GM12878 (cell line): ENCODE measurements around the gene TBC1D1. TPM values are rescaled to one million over a fixed set of nuclear protein-coding genes. Genes with fewer than 3 reads are reported as not detected.

Experiments used
- ATAC-seq: fragments of 200-7000 bp; cut with Tn5 transposase; 3 replicates; pipeline ENCODE4 v1.9.1; 2020; ENCODE audit warnings: mild to moderate bottlenecking, moderate library complexity
- BruUV-seq: library from RNA; stranded (reverse); fragments of 400-500 nt; replicated peaks from 2 replicates; lab custom pipeline; 2021; lab: Mats Ljungman, UMichigan
- CTCF ChIA-PET: fragments of 300-600 bp; sonication (Branson Sonifier 250); formaldehyde crosslinking; extraction: SDS; loops from one replicate; lab custom pipeline; 2021; ENCODE audit warnings: inconsistent platforms; lab: Yijun Ruan, JAX
- POLR2A ChIA-PET: fragments of 350-600 bp; formaldehyde crosslinking; extraction: SDS; loops from one replicate; lab custom pipeline; 2021; ENCODE audit warnings: inconsistent platforms; lab: Charles Lee
- RAD21 ChIA-PET: fragments of 300-600 bp; sonication (Branson Sonifier 250); formaldehyde crosslinking; loops from one replicate; lab custom pipeline; 2023; ENCODE audit warnings: antibody characterized with exemption; ENCODE audit not compliant: unreplicated experiment; lab: Charles Lee
- SMC1A ChIA-PET: fragments of 300-600 bp; sonication (Branson Sonifier 250); formaldehyde crosslinking; loops from one replicate; lab custom pipeline; 2023; ENCODE audit not compliant: unreplicated experiment, uncharacterized antibody; lab: Charles Lee
- DNase-seq: peaks from one replicate; pipeline ENCODE4 v3.0.0-alpha.2; 2011; ENCODE audit warnings: low read depth, low spot score
- FAIRE-seq: peaks from 3 replicates; lab custom pipeline; 2011; peaks lifted over from hg19 to GRCh38; lab: Jason Lieb, UNC
- H2AFZ ChIP-seq: 2 replicates; pipeline ENCODE4 v1.6.0; 2011; ENCODE audit warnings: low read depth, low read length, control low read depth; ENCODE audit not compliant: control insufficient read depth
- H3K27ac ChIP-seq: 2 replicates; pipeline ENCODE4 v1.5.1; 2011; ENCODE audit warnings: control low read depth; ENCODE audit not compliant: control insufficient read depth, insufficient read depth
- H3K27me3 ChIP-seq, 2 experiments: replicated peaks in 1 of 2; 2 replicates each; pipeline versions ENCODE4 v1.6.0 to v1.6.1; 2011; ENCODE audit warnings: low read length in 1 of 2; ENCODE audit not compliant: control insufficient read depth in 2 of 2, insufficient read depth in 2 of 2
- H3K36me3 ChIP-seq, 2 experiments: 2 replicates each; pipeline ENCODE4 v1.5.1; 2011; ENCODE audit warnings: low read length in 1 of 2; ENCODE audit not compliant: control insufficient read depth in 2 of 2, insufficient read depth in 2 of 2
- H3K4me1 ChIP-seq: 2 replicates; pipeline ENCODE4 v1.6.1; 2011; ENCODE audit warnings: mild to moderate bottlenecking, low read length, moderate library complexity, mixed read lengths; ENCODE audit not compliant: control insufficient read depth, insufficient read depth
- H3K4me2 ChIP-seq: 2 replicates; pipeline ENCODE4 v1.6.0; 2011; ENCODE audit warnings: control low read depth; ENCODE audit not compliant: control insufficient read depth, insufficient read depth
- H3K4me3 ChIP-seq: fragments of 200-600 bp; sonication (generic); 2 replicates; pipeline ENCODE4 v1.5.1; 2016
- H3K79me2 ChIP-seq: 2 replicates; pipeline ENCODE4 v1.6.0; 2011; ENCODE audit warnings: low read length; ENCODE audit not compliant: control insufficient read depth, insufficient read depth
- H3K9ac ChIP-seq: 2 replicates; pipeline ENCODE4 v1.8.0; 2011; ENCODE audit warnings: low read length, control low read depth, mixed read lengths; ENCODE audit not compliant: control insufficient read depth, insufficient read depth
- H3K9me3 ChIP-seq: replicated peaks from 3 replicates; pipeline ENCODE4 v1.5.1; 2011; ENCODE audit warnings: mild to moderate bottlenecking, low read length; ENCODE audit not compliant: control insufficient read depth, insufficient read depth
- H4K20me1 ChIP-seq: 2 replicates; pipeline ENCODE4 v1.6.0; 2011; ENCODE audit not compliant: control insufficient read depth, insufficient read depth
- ASH2L ChIP-seq: fragments of 300-600, 200-600 bp; sonication (generic); IDR thresholded peaks from 2 replicates; pipeline ENCODE4 v1.6.1; 2017; ENCODE audit warnings: low read depth, mild to moderate bottlenecking, borderline replicate concordance
- CREM ChIP-seq: IDR thresholded peaks from 2 replicates; pipeline ENCODE4 v1.6.1; 2014; ENCODE audit warnings: antibody characterized with exemption, low read depth
- FOXK2 ChIP-seq: fragments of 450-650 bp; IDR thresholded peaks from 2 replicates; pipeline ENCODE4 v1.6.1; 2017; ENCODE audit warnings: mild to moderate bottlenecking, moderate library complexity
- GABPA ChIP-seq: IDR thresholded peaks from 2 replicates; pipeline ENCODE4 v1.6.1; 2014; ENCODE audit warnings: antibody characterized with exemption, low read depth, mild to moderate bottlenecking, inconsistent platforms
- JUND ChIP-seq: IDR thresholded peaks from 2 replicates; pipeline ENCODE4 v1.6.1; 2012; ENCODE audit warnings: low read depth, mild to moderate bottlenecking, low read length, improper control_type of control experiment, moderate library complexity
- MEF2A ChIP-seq: IDR thresholded peaks from 2 replicates; pipeline ENCODE4 v1.6.1; 2011; ENCODE audit warnings: low read depth, mild to moderate bottlenecking, low read length, moderate library complexity; ENCODE audit not compliant: insufficient read depth
- MYB ChIP-seq: fragments of 150-350 bp; IDR thresholded peaks from 2 replicates; pipeline ENCODE4 v1.6.1; 2014; ENCODE audit warnings: mild to moderate bottlenecking, low read depth, low read length, borderline replicate concordance
- POLR2A ChIP-seq: IDR thresholded peaks from 2 replicates; pipeline ENCODE4 v1.6.1; 2011; ENCODE audit warnings: low read depth, mild to moderate bottlenecking, low read length
- RFX5 ChIP-seq: IDR thresholded peaks from 2 replicates; pipeline ENCODE4 v1.6.1; 2011; ENCODE audit warnings: low read depth, low read length, improper control_type of control experiment
- SREBF2 ChIP-seq: IDR thresholded peaks from 2 replicates; pipeline ENCODE4 v1.6.1; 2012; ENCODE audit warnings: mild to moderate bottlenecking, low read length
- WRNIP1 ChIP-seq: IDR thresholded peaks from 2 replicates; pipeline ENCODE4 v1.6.1; 2011; ENCODE audit warnings: low read depth, low read length, improper control_type of control experiment, borderline replicate concordance
- YBX1 ChIP-seq: fragments of 450-650 bp; IDR thresholded peaks from 2 replicates; pipeline ENCODE4 v1.6.1; 2016; ENCODE audit warnings: antibody characterized with exemption
- ZNF274 ChIP-seq: IDR thresholded peaks from one replicate; pipeline ENCODE4 v1.8.0; 2011; ENCODE audit not compliant: insufficient read length, insufficient read depth
- WGBS: methylation state at CpG from one replicate; pipeline ENCODE4 v1.1.6; 2016; ENCODE audit warnings: low lambda C conversion rate; ENCODE audit not compliant: insufficient replicate concordance, insufficient coverage; ENCODE audit errors: missing lambda C conversion rate; 5-methylcytosine and 5-hydroxymethylcytosine counted together
- in situ Hi-C: fragments of 300-500 bp; cut with MboI; formaldehyde crosslinking; loops from 9 replicates; pipeline ENCODE4 v1.14.3; 2018; ENCODE audit warnings: mixed read lengths
- intact Hi-C: fragments of 100-400 bp; cut with micrococcal nuclease; formaldehyde crosslinking; loops from one replicate; pipeline ENCODE4 v1.14.2; 2022; ENCODE audit not compliant: unreplicated experiment
- polyA plus RNA-seq, 11 experiments: library from polyadenylated mRNA; depleted of rRNA in 4 of 11; unstranded in 6 of 11; stranded (reverse) in 5 of 11; fragments of >200 nt; fragmentation: Nextera tagmentation in 4 of 11; fragmentation: Illumina TruSeq in 1 of 11; extraction: Ambion mirVana in 4 of 11; extraction: Trizol in 1 of 11; gene quantifications; 1 replicate in 1 of 11; 2 replicates in 10 of 11; pipeline versions ENCODE4 v1.2.1 to v1.2.3, GENCODE V29; 2011 to 2016; ENCODE audit warnings: inconsistent platforms in 2 of 11, missing spikeins in 2 of 11, low read depth in 1 of 11
- total RNA-seq, 4 experiments: library from RNA; depleted of rRNA in 3 of 4; stranded (reverse); fragments of >200 nt in 3 of 4; fragmentation: Illumina TruSeq in 1 of 4; extraction: Trizol in 1 of 4; gene quantifications; 2 replicates each; pipeline versions ENCODE4 v1.2.1 to v1.2.3, GENCODE V29; 2013 to 2021
- TF ChIP-seq, protein P1 (sequence below): fragments of 450-650 bp; formaldehyde crosslinking; IDR thresholded peaks from 2 replicates; pipeline ENCODE4 v1.4.0; 2020; ENCODE audit warnings: mild to moderate bottlenecking, moderate library complexity
- TF ChIP-seq, protein P2 (sequence below): fragments of 450-650 bp; IDR thresholded peaks from 2 replicates; pipeline ENCODE4 v1.6.1; 2017; ENCODE audit warnings: low read depth, mild to moderate bottlenecking, moderate library complexity

Gene TBC1D1
- total and polyA plus RNA-seq, 10 of the 15 experiments (the other 5 are each of a cell fraction or from before 2014, with no cell fraction given) = 5.3 to 102 (median 57.8) TPM

- no peak for TF ChIP-seq ASH2L
- TF ChIP-seq SREBF2 = no peak
- TF ChIP-seq RFX5 = no peak
- TF ChIP-seq YBX1 = no peak
- TF ChIP-seq, protein P1, sequence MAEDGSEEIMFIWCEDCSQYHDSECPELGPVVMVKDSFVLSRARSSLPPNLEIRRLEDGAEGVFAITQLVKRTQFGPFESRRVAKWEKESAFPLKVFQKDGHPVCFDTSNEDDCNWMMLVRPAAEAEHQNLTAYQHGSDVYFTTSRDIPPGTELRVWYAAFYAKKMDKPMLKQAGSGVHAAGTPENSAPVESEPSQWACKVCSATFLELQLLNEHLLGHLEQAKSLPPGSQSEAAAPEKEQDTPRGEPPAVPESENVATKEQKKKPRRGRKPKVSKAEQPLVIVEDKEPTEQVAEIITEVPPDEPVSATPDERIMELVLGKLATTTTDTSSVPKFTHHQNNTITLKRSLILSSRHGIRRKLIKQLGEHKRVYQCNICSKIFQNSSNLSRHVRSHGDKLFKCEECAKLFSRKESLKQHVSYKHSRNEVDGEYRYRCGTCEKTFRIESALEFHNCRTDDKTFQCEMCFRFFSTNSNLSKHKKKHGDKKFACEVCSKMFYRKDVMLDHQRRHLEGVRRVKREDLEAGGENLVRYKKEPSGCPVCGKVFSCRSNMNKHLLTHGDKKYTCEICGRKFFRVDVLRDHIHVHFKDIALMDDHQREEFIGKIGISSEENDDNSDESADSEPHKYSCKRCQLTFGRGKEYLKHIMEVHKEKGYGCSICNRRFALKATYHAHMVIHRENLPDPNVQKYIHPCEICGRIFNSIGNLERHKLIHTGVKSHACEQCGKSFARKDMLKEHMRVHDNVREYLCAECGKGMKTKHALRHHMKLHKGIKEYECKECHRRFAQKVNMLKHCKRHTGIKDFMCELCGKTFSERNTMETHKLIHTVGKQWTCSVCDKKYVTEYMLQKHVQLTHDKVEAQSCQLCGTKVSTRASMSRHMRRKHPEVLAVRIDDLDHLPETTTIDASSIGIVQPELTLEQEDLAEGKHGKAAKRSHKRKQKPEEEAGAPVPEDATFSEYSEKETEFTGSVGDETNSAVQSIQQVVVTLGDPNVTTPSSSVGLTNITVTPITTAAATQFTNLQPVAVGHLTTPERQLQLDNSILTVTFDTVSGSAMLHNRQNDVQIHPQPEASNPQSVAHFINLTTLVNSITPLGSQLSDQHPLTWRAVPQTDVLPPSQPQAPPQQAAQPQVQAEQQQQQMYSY (CRISPR knock-in tag) = no peak
These were observed 277.1 kb downstream of the TBC1D1 start (continued) for GRCh38 chr4:38167973-38168372.

DNA sequence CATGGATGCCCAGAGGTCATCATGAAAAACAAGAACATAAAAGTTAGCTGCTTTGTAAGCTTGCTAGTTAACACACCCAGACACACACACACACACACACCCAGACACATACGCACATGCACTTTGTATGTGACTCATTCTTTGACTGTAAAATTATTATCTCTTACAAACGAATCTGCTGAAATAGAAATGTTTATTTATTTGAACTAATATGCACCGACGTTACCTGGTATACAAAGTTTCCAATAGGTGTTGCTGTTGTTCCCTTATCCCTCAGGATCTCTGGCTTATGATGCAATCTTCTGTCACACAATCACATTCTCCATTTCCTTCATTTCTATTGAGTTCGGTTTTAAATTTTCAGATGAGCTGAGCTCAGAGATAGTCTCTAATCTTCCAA is 278.6 kb downstream of the TBC1D1 start:
- H3K27ac ChIP-seq = no peak overlapping the region
- H3K4me3 ChIP-seq = no peak overlapping the region
- H4K20me1 ChIP-seq = no peaks in the 10 kb centered on the region
- no peaks in the 10 kb centered on the region for H3K79me2 ChIP-seq
- H3K4me1 ChIP-seq = peaks cover under 1% of the 10 kb centered on the region; the same call in 1 of the 2 replicates
- DNase-seq (no peak), ATAC-seq (no peak), FAIRE-seq (no peak)
- RAD21 ChIA-PET = interaction anchor here (0.6 to 1.6 kb wide), 2 partner anchors 10 to 107 kb away, joined by 3 to 6 read pairs; no protein-coding TSS in a partner anchor
- no peaks in the 10 kb centered on the region for H3K36me3 ChIP-seq
- no peak overlapping the region for H2AFZ ChIP-seq
- WGBS = 78% methylated on average over 5 of the region's 5 CpGs
- SMC1A ChIA-PET = interaction anchor here (0.6 to 3.7 kb wide), 8 partner anchors 8 to 506 kb away, joined by 3 to 16 read pairs (median 5); no protein-coding TSS in a partner anchor
- BruUV-seq = no TSS peak
- peaks cover 4% of the 10 kb centered on the region; the same call in 2 of the 3 replicates for H3K9me3 ChIP-seq
- intact Hi-C loops = loop anchor here (10.0 kb wide), 1 partner anchor 365 kb away; no protein-coding TSS in a partner anchor
- TF ChIP-seq WRNIP1 (no peak), GABPA (no peak), ZNF274 (no peak), MYB (no peak), POLR2A (no peak), CREM (no peak), YBX1 (no peak), MEF2A (no peak), FOXK2 (no peak), JUND (no peak)
- TF ChIP-seq, protein P2, sequence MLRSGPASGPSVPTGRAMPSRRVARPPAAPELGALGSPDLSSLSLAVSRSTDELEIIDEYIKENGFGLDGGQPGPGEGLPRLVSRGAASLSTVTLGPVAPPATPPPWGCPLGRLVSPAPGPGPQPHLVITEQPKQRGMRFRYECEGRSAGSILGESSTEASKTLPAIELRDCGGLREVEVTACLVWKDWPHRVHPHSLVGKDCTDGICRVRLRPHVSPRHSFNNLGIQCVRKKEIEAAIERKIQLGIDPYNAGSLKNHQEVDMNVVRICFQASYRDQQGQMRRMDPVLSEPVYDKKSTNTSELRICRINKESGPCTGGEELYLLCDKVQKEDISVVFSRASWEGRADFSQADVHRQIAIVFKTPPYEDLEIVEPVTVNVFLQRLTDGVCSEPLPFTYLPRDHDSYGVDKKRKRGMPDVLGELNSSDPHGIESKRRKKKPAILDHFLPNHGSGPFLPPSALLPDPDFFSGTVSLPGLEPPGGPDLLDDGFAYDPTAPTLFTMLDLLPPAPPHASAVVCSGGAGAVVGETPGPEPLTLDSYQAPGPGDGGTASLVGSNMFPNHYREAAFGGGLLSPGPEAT = no peak
- no peaks in the 10 kb centered on the region for H3K27me3 ChIP-seq
- in situ Hi-C loops = no loop called here
- CTCF ChIA-PET = interaction anchor here (1.1 to 2.5 kb wide), 3 partner anchors 9 to 107 kb away, joined by 4 to 17 read pairs (median 4); no protein-coding TSS in a partner anchor
- POLR2A ChIA-PET = no interaction called here
- H3K9ac ChIP-seq = no peak overlapping the region
- no peak overlapping the region for H3K4me2 ChIP-seq
